Adrenal gland (tissue), 5 donors: Measurements from ENCODE around the gene OR7G1.

Experiments
- POLR2A ChIP-seq, 2 donors: fragments of 450-650 bp; IDR thresholded peaks; one replicate each; pipeline ENCODE4 v1.6.1; 2017; ENCODE audit warnings: antibody characterized with exemption in 2 of 2, mild to moderate bottlenecking in 2 of 2, moderate library complexity in 1 of 2
- TF ChIP-seq, protein P1 (sequence below), 6 experiments: fragments of 450-650 bp in 4 of 6; fragments of 200-600 bp in 2 of 6; sonication (generic) in 1 of 6; IDR thresholded peaks; 1 replicate in 5 of 6; 2 replicates in 1 of 6; pipeline versions ENCODE4 v1.5.1 to v1.8.0; 2016 to 2021; ENCODE audit warnings: antibody characterized with exemption in 6 of 6, mild to moderate bottlenecking in 2 of 6, moderate library complexity in 1 of 6
- donor health status: DM: no; HTN: no; CAD: no.

DNA sequence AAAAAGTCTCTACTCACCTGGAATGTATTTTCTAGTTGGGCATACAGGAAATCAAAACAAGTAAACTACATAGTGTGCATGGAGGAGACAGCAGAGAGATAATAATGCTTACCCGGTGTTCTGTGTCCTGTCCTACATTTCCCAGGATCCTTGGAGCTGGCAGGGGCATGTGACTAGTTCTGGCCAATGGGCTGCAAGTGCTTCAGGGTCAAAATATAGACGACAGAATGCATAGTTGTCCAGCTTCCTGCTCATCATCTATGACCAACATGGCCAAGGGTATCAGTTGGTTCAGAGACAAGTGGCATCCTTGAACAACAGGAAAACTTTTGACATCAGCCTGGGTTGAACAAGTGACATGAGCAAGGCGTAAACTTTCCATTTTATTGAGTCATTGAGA is 33.1 kb upstream of the OR7G1 start:
- no peak for TF ChIP-seq POLR2A (IDR thresholded peaks at IDR 0.05)
- TF ChIP-seq, protein P1, sequence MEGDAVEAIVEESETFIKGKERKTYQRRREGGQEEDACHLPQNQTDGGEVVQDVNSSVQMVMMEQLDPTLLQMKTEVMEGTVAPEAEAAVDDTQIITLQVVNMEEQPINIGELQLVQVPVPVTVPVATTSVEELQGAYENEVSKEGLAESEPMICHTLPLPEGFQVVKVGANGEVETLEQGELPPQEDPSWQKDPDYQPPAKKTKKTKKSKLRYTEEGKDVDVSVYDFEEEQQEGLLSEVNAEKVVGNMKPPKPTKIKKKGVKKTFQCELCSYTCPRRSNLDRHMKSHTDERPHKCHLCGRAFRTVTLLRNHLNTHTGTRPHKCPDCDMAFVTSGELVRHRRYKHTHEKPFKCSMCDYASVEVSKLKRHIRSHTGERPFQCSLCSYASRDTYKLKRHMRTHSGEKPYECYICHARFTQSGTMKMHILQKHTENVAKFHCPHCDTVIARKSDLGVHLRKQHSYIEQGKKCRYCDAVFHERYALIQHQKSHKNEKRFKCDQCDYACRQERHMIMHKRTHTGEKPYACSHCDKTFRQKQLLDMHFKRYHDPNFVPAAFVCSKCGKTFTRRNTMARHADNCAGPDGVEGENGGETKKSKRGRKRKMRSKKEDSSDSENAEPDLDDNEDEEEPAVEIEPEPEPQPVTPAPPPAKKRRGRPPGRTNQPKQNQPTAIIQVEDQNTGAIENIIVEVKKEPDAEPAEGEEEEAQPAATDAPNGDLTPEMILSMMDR (IDR thresholded peaks at IDR 0.05), result no peak
